Measurements from ENCODE around the gene TTLL11.

DNA sequence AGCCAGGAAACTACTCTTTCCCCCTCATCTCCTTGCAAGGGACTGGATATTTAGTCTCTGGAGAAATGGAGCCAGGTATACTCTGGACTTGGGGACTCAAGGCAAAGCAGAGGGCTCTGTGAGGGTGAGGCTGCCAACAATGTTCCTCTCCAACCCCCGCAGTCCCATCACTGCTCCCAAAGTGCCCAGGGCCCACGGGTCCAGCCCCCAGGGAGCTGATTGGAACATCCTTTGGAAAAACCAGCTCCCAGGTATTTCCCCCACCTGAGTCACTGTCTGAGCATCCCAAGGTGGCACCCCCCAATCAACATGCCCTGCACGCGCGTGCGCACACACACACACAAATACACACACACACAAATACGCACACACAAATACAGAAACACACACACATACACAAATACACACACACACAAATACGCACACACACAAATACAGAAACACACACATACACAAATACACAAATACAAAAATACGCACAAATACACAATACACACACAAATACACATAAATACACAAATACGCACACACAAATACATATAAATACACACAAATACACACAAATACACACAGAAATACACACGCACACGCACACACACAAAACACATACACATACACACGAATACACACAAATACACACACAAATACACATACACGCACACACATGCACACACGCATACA is 304.3 kb downstream of the TTLL11 start:
- TF ChIP-seq CREB1 (IDR thresholded peaks at IDR 0.05; ENCODE audit: low read depth) (no peak), REST (IDR thresholded peaks at IDR 0.05; ENCODE audit: low read depth) (no peak), EP300 (IDR thresholded peaks at IDR 0.05; ENCODE audit: borderline replicate concordance) (no peak), TEAD4 (IDR thresholded peaks at IDR 0.05) (no peak), FOXM1 (IDR thresholded peaks at IDR 0.05; ENCODE audit: borderline replicate concordance, low read depth) (no peak), RAD21 (IDR thresholded peaks at IDR 0.05; ENCODE audit: low read depth) (no peak), TAF1 (IDR thresholded peaks at IDR 0.05; ENCODE audit: low read depth) (no peak), YY1 (IDR thresholded peaks at IDR 0.05; ENCODE audit: low read depth) (no peak), EGR1 (IDR thresholded peaks at IDR 0.05) (no peak), NFIC (IDR thresholded peaks at IDR 0.05) (no peak), TCF12 (IDR thresholded peaks at IDR 0.05; ENCODE audit: low read depth) (no peak)
- TF ChIP-seq, protein P1, sequence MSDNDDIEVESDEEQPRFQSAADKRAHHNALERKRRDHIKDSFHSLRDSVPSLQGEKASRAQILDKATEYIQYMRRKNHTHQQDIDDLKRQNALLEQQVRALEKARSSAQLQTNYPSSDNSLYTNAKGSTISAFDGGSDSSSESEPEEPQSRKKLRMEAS (IDR thresholded peaks at IDR 0.05), result no peak

All from Ishikawa (cell line).